Measurements from ENCODE around the gene GNB3. TPM values are rescaled to one million over a fixed set of nuclear protein-coding genes. Genes with fewer than 3 reads are reported as not detected.

Gene GNB3
- total and polyA plus RNA-seq, 2 of the 4 experiments (the other 2 are of a cell fraction), result 0.72 to 20.5 TPM

GRCh38 chr12:6813363-6813762 lies 27.4 kb upstream of the GNB3 start:
- Histone ChIP-seq H4K91ac (ENCODE audit: insufficient read depth, low read depth, low read length) (no peak overlapping the region), H4K8ac (ENCODE audit: low read depth in 2 of 2, low read length in 2 of 2) (no peak overlapping the region), H3K4ac (ENCODE audit: low read depth, low read length) (no peak overlapping the region), H3K18ac (ENCODE audit: low read depth, low read length) (no peak overlapping the region), H2BK120ac (ENCODE audit: low read depth, low read length) (no peak overlapping the region), H3K9ac (ENCODE audit: low read depth, low read length) (no peak overlapping the region), H3K9me3 (ENCODE audit: control insufficient read depth, insufficient read depth, low read length) (no peaks in the 10 kb centered on the region), H3K27ac (ENCODE audit: insufficient read depth, low read length) (no peak overlapping the region), H3K79me1 (ENCODE audit: low read depth in 1 of 2, low read length in 2 of 2) (no peaks in the 10 kb centered on the region), H3K23ac (ENCODE audit: low read depth, low read length) (no peak overlapping the region), H3K56ac (ENCODE audit: extremely low read depth, insufficient read depth, low read length) (no peak overlapping the region), H2AK5ac (ENCODE audit: low read depth, low read length) (no peak overlapping the region), H4K5ac (ENCODE audit: low read depth, low read length) (no peak overlapping the region), H3K4me2 (ENCODE audit: low read depth, low read length) (no peak overlapping the region), H2AK9ac (replicated peaks; ENCODE audit: low read depth, low read length, poor library complexity) (no peak overlapping the region), H4K20me1 (ENCODE audit: insufficient read depth, low read length) (no peaks in the 10 kb centered on the region), H2BK20ac (ENCODE audit: low read depth, low read length) (no peak overlapping the region), H3K9me1 (ENCODE audit: insufficient read depth, low read length) (peaks cover 4% of the 10 kb centered on the region; the same call in 1 of the 2 replicates), H3K27me3 (ENCODE audit: control insufficient read depth, insufficient read depth, low read length) (0 out of 2 replicates have a peak, but pooled peaks cover 2% of the 10 kb centered on the region), H3K36me3 (ENCODE audit: control insufficient read depth, insufficient read depth, low read length) (peaks cover 3% of the 10 kb centered on the region), H3K14ac (replicated peaks; ENCODE audit: low read depth, low read length) (no peak overlapping the region), H2BK15ac (ENCODE audit: low read depth, low read length) (no peak overlapping the region), H2BK5ac (ENCODE audit: low read depth, low read length, poor library complexity, severe bottlenecking) (no peak overlapping the region), H2AFZ (replicated peaks; ENCODE audit: low read length, poor library complexity) (no peak overlapping the region), H3K4me1 (ENCODE audit: control insufficient read depth, insufficient read depth, low read length) (no peaks in the 10 kb centered on the region), H3K4me3 (ENCODE audit: insufficient read depth, low read depth, low read length) (no peak overlapping the region)
- CTCF ChIA-PET, result no interaction called here
- POLR2A ChIA-PET (ENCODE audit: unreplicated experiment), result interaction anchor here (0.7 kb wide), 2 partner anchors 10 to 264 kb away, joined by 5 to 8 read pairs; no protein-coding TSS in a partner anchor
- dilution Hi-C loops (cut with HindIII; ENCODE audit: low sequenced_read_pairs, unreplicated experiment) (no loop called here), in situ Hi-C loops (cut with MboI; ENCODE audit: low sequenced_read_pairs) (no loop called here), intact Hi-C loops (cut with micrococcal nuclease) (no loop called here)
- TF ChIP-seq ELK1 (IDR thresholded peaks at IDR 0.05; ENCODE audit: borderline replicate concordance, low read depth, low read length) (no peak), NFE2L2 (IDR thresholded peaks at IDR 0.05; ENCODE audit: low read depth, low read length) (no peak), MAZ (IDR thresholded peaks at IDR 0.05; ENCODE audit: borderline replicate concordance, low read depth, low read length) (no peak), MXI1 (IDR thresholded peaks at IDR 0.05; ENCODE audit: borderline replicate concordance, low read depth, low read length) (no peak)
- no TSS peak for BruUV-seq (replicated peaks)
- ATAC-seq (ENCODE audit: low read depth) (no peak), DNase-seq (no peak)
- no CpG with 5 or more reads among the region's 4 CpGs for WGBS, 2 experiments (ENCODE audit: extremely low coverage in 2 of 2, insufficient read length in 1 of 2)
